Fibroblast of skin of right biceps (primary cell): ENCODE measurements around the gene CHCHD3.
"Not testable (repeated sequence)": the region's sequence is repeated elsewhere in the genome, so short reads cannot be mapped to it uniquely, and the experiment has no call there.

ENCODE experiments used
- DNase-seq: peaks from one replicate; pipeline ENCODE4 v3.0.0-alpha.2; 2013

Gene CHCHD3

GRCh38 chr7:132897093-132897687 lies 184.7 kb downstream of the CHCHD3 start:
- DNase-seq = no peak

GRCh38 chr7:132895231-132895630 lies 186.7 kb downstream of the CHCHD3 start:
- DNase-seq = no peak

- no peak for DNase-seq
Measured at GRCh38 chr7:132893560-132893959, 188.3 kb downstream of the CHCHD3 start.

- not testable (repeated sequence) for DNase-seq
Measured at GRCh38 chr7:132892744-132893143, 189.1 kb downstream of the CHCHD3 start.

- no peak for DNase-seq
Measured at GRCh38 chr7:132891554-132891953, 190.3 kb downstream of the CHCHD3 start.

GRCh38 chr7:132882714-132883428 lies 199.0 kb downstream of the CHCHD3 start:
- DNase-seq = no peak

- DNase-seq = no peak
Measured at GRCh38 chr7:132881317-132881716, 200.6 kb downstream of the CHCHD3 start.

GRCh38 chr7:132879579-132879978 lies 202.3 kb downstream of the CHCHD3 start:
- DNase-seq = no peak

GRCh38 chr7:132878204-132878919 lies 203.5 kb downstream of the CHCHD3 start:
- DNase-seq = no peak

- no peak for DNase-seq
Measured at GRCh38 chr7:132877573-132877972, 204.3 kb downstream of the CHCHD3 start.

GRCh38 chr7:132876576-132876975 lies 205.3 kb downstream of the CHCHD3 start:
- DNase-seq = no peak

- DNase-seq = no peak
Measured at GRCh38 chr7:132872034-132872433, 209.9 kb downstream of the CHCHD3 start.

GRCh38 chr7:132871419-132871818 lies 210.5 kb downstream of the CHCHD3 start:
- no peak for DNase-seq

- DNase-seq = peak; percentile 14
Measured at GRCh38 chr7:132869166-132869861, 212.6 kb downstream of the CHCHD3 start.

GRCh38 chr7:132866551-132866950 lies 215.3 kb downstream of the CHCHD3 start:
- DNase-seq = no peak

- peak; percentile 11 for DNase-seq
Measured at GRCh38 chr7:132866144-132866531, 215.8 kb downstream of the CHCHD3 start.

- DNase-seq = peak; percentile 82
Measured at GRCh38 chr7:132865366-132866143, 216.3 kb downstream of the CHCHD3 start.

- DNase-seq = no peak
Measured at GRCh38 chr7:132861940-132862554, 219.8 kb downstream of the CHCHD3 start.

- no peak for DNase-seq
Measured at GRCh38 chr7:132861424-132861823, 220.5 kb downstream of the CHCHD3 start.

GRCh38 chr7:132859199-132859598 lies 222.7 kb downstream of the CHCHD3 start:
- DNase-seq = no peak

- no peak for DNase-seq
Measured at GRCh38 chr7:132858760-132859159, 223.1 kb downstream of the CHCHD3 start.

GRCh38 chr7:132858251-132858650 lies 223.6 kb downstream of the CHCHD3 start:
- no peak for DNase-seq
